ENCODE data around the gene VEPH1.

VEPH1 gene

DNA sequence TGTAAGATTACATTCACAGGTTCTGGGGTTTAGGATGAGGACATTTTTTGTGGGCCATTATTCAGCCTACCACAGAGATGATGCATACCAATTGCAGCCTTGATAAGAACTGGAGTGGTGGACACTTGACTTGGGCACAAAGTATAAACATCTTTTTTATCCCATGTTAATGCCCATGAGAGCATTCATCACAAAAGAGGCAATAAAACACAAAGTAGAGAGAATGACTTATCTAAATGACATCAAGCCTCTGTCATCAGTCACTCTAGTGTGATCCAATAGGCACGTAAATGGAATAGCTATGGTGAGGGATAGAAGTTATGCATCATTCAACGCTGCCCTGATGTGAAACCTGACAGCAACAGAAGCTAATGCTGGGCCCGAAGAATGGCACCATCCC, 25.8 kb downstream of the VEPH1 start:
- DNase-seq (ENCODE audit: low read depth): no peak

DNA sequence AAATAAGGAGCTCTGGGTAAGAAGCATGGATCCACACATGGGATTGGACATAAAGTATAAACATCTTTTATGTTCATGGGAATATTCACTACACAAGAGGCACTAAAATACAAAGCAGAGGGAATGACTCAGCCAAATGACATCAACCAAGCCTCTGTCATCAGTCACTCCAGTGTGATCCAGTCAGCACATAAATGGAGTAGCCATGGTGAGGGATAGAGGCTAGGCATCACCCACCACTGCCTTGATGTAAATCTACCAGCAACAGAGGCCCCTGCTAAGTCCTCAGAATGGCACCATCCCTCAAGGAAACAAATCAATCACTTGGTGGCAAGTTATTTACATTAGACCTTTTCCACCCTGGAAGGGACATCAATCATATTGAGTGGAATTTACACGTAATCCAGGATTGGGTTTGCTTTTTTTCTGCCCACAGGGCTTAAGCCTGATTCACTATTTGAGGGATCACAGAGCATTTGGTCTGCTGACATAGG, 27.2 kb downstream of the VEPH1 start:
- peak; percentile 66 for DNase-seq (ENCODE audit: low read depth)

DNA sequence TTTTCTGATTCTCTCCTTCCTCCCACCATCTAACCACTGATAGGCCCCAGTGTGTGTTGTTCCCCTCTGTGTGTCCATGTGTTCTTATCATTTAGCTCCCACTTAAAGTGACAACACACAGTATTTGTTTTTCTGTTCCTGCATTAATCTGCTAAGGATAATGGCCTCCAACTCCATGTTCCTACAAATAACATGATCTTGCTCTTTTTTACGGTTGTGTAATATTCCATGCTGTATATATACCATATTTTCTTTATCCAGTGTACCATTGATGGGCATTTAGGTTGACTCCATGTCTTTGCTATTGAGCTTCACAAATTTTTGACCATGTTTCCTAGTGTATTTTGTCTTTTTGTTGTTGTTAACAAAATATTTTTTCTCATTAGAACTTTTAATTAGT, 30.6 kb downstream of the VEPH1 start:
- DNase-seq (ENCODE audit: low read depth): no peak

DNA sequence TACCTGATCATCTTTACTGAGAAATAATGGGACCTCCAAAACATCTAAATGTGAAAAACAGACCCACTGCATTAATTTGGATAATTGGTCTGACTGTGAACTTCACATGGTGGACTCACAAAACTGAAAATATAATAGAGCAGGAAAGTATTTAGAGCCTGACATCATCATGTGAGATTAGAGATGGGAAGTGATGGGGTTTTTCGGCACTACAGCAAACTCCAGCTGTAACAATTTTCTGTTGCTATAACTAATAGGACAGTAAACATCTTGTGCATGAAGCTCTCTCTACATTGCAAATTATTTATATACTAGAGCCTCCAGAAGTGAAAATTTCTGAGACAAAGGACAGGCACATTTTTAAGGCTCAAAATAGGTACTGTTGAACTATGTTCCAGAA, 32.2 kb downstream of the VEPH1 start:
- DNase-seq (ENCODE audit: low read depth): no peak

DNA sequence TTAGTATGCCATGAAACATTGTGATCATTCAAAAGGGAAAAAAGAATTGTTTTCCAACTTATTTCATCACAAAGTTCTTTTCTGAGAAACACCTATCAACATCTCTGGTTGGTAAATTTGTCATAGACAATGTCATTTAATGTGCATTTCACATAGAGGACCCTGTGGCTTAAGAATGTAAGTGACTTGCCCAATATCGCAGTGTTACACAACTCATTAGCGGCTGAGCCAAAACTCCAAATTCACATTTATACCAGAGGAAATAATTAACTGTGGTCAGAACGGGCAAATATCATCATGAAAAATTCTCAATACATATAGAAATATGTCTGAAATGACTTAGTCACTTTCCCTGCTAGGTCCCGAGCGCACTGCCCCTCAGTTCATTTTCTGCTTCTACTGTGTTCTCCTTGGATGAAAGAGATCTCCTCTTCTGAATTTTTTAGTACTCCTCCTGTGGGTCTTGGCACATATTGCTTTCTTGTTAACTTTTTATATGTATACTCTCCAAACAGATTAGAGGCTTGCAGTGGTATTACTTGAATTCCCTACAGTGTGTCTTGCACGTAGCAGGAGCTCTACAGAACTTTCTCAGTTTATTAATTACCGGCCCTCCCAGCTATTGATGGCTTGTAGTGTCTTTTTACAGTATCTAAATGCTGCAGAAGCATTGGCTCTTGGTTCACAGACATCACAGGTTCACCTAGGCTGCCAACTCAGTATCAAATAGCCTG, 33.5 kb downstream of the VEPH1 start:
- DNase-seq (ENCODE audit: low read depth): no peak

DNA sequence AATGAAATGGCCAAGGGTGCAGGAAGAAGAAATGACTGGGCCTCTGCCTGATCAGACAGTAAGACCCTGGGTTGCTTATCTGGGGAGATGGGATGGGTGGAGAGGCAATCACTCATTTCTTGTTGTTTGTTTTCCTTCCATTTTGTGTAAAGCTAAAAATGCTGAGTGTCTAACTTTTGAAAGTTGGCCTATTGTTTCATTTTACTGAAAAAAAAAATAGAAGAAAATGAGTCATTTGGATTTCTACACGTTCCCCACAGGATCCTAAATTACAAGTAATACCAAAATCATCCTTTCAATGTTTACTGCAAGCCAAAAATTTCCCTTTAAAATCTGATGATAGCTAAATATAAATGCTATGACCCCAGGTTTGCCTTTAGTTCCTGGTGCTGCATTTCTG, 36.0 kb downstream of the VEPH1 start:
- no peak for DNase-seq (ENCODE audit: low read depth)

DNA sequence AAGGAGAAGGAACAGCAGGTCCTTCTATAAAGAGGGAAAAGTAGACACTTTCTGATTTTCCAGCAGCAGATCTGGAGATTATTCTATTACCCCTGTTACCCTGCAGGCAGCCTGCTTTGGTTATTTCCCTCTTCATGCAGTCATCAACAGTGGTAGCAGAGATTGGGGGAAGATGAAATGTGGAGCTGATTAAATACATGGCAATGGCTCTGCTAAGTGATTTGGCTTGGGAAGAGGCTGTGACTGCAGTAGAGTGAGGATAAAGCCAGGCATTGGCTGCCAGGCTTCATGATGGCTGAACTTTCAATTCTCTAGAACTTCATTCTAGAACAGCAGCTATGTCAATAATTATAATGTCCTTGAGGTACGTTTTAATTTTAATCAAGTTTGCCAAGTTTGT, 37.5 kb downstream of the VEPH1 start:
- DNase-seq (ENCODE audit: low read depth): no peak

DNA sequence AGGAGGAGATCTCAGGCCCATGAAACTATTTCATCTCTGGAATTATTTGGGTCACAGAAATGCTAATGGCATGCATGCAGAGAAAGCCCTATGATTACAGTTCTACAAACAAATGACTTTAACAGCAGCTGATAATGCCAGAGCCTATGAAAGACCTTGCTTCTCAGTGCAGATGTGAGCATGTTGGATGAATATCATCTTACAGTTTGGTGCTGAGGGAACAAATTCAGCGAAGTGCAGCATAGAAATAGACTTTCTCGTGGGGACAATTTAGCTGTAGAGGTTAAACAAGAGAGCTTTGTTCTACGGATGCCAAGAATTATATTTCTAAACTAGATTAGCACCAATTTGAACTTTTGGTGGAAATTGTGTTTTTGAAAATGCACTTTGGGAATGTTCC, 38.9 kb downstream of the VEPH1 start:
- no peak for DNase-seq (ENCODE audit: low read depth)

DNA sequence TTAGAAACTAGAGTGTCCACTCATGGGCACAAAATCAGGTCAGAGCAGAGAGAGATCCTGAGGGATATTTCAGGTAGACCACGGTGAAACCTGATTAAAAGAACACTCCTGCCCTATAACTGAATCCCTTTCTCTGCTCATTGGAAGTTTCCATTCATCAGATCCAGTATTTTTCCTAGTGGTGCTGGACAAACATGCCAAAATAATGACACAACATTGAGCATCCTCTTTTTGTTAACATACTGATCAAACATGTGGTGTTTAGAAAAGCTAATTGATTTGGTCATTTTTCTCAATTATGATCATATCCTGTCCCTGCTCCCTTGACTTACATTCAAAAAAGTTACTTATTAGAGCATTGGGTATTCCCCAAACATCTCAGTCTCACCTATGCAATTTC, 39.4 kb downstream of the VEPH1 start:
- no peak for DNase-seq (ENCODE audit: low read depth)

DNA sequence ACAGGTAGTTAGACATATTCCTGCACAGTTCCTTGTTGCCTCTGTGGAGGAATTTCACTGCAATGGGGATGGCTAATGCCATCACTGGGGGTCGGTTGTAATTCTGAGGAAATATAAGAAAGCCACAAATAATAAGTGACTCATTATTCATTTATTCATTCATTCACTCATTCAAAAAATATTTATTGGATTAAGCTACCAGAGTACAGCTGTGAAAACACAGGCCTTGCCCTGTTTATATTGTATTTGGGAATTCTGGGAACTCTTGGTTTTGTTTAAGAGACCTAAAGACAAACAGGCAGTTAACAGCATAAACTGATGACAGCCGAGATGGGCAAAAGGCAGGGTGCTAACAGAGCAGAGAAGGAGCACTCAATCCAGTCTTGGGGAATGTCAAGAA, 43.0 kb downstream of the VEPH1 start:
- no peak for DNase-seq (ENCODE audit: low read depth)

DNA sequence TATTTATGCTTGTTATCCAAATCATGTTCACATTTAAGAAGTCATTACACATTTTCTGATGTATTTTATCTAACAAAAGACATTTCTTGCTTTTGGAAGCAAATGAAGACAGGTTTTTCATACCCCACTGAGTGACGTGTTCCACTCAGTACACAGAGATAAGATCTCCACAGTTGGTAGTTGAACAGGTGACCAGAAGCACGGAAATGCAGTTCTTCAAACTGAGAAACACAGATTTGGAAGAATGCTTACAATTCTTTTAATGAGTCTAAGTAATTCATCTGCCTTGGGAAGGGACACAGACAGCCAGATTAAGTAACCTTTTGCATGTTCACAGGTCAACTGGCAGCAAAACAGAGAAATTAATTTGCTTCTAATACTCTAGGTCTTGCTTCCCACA, 43.5 kb downstream of the VEPH1 start:
- no peak for DNase-seq (ENCODE audit: low read depth)

DNA sequence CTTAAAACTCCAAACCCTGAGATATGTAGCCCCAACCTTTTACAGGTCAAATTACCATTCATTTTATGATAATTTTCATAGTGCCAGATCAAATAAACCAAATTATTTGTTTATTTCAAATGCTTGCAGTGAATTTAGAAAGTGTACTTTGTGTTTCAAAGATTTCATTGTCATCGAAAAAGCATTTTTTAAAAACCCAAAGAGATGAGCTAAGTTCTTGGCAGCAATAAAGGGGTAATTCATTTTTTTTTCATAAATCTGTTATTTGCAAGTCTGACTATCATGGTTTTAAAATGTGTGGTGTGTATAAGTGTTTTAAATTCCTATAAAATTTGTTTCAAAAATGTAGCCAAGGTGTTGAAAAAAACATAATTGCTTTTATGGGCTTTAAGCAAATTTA, 49.4 kb downstream of the VEPH1 start:
- no peak for DNase-seq (ENCODE audit: low read depth)

DNA sequence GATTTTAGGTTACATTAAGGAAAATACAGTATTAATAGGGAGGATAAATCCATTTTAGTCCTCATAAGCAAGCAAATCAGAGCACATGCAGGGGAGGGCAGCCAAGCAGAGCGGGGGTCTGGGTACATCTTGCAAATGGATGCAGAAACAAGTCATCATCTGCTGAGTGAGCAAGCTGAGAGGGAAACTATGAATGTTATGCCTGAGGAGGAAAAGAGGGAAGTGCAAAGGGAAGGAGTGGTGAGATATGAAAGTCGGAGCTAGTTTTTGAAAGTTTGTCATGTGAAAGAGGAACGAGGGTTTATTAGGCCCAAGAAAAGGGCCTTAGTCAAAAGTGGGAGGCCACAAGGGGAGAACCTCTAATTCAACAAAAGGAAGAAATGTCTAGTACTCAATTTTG, 51.1 kb downstream of the VEPH1 start:
- no peak for DNase-seq (ENCODE audit: low read depth)

DNA sequence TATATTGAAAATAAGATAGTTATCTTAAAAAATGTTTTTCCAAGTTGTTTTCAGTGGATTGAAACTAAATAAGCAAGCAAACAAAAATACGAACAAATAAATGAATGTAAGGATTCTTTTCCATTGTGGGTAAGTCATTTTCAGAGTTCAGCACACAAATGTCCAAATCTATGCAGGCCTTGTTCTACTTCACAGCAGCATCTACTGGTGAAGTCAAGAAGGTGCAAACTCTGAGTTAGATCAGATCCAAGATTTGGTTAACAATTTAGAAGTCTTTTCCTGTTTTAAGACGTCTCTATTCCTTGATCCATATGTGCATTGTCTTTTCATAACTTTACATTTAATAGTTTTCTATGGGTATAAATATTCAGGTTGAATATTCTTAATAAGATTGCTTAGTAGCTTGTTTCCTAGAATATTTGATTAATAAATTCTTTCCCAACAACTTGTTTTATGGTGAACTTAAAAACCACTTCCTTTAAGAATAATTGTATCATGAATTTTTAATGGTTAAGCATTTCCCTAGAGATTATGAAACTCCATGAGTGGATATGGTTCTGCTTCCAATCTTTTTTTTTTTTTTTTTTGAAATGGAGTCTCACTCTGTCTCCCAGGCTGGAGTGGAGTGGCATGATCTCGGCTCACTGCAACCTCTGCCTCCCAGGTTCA, 56.1 kb downstream of the VEPH1 start:
- no peak for DNase-seq (ENCODE audit: low read depth)

DNA sequence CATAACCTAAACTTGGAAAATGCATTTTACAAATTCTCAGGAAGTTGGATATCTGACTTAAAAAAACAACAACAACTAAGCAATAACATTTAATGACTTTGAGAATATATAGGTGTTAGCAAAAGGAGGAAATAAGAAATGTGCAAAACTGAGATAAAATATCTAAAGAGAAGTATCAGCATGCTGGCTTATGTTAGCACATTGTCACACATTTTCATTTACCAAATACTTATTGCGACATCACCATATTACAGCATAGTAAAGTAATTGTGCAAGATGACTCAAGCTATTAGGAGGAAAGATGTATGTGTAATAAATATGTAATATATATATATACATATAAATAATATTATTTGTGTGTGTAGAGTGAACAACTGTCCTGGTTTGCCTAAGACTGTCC, 57.4 kb downstream of the VEPH1 start:
- DNase-seq (ENCODE audit: low read depth): no peak

DNA sequence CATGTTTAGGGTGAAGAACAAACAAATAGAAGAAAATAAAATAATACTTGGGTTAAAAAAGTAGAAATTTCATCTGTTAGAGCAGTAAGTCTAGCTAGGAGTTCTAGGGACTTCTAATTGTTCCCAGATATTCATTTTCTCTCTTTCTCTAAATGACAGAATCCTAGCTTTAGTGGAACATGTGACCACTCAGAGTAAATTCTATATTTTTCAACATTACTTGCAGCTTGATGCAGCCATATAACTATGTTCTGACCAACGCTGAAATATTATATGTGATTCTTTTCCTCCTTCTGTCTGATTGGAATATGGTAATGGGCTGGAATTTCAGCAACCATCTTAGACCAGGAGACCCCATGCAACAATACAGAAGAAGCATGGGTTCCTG, 58.4 kb downstream of the VEPH1 start:
- no peak for DNase-seq (ENCODE audit: low read depth)

DNA sequence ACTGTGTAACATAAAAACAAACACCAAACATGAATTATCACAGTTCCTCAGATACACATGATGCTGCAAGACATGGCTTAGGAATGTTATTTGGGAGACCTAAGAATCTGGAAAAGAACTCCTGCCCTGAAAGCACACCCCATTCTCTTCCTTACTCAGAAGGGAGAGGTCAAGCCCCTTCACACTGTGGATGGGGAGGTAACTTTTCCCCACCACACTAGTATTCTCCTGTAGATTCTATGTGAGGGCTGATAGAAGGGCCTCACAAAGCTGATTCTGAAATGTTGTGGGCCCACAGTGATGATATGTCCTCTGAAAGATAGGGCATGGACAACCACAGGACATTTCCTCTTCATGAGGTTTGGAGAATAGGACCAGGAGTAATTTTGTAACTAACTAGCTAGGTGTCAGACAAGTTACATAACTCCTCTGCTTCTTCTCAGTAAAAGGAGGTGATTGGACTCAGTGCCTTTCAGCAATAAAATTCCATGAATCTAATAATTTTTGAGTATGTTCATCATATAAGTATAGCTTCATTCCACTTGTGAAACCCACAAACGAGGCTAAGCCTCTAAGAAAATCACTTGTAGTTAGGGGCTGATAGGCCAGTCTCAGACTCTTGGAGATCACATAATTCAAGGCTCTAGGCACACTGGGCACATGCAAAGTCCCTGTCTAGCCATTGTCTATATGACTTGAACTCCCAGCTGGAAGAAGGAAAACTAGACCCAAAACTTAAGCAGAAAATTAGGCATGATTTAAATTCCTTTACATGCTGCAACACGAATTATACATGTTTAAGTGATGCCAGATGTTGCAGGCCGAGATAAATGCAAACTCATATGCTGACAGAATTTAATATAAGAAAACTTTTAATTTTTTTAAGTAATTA, 59.1 kb downstream of the VEPH1 start:
- no peak for DNase-seq (ENCODE audit: low read depth)

DNA sequence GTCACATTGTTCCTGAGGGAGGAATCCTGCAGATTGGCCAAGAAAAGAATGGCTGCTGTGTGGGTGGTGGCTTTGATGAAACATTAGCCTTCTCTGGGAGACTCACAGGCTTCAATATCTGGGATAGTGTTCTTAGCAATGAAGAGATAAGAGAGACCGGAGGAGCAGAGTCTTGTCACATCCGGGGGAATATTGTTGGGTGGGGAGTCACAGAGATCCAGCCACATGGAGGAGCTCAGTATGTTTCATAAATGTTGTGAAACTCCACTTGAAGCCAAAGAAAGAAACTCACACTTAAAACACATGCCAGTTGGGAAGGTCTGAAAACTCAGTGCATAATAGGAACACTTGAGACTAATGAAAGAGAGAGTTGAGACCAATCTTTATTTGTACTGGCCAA, 60.5 kb downstream of the VEPH1 start:
- no peak for DNase-seq (ENCODE audit: low read depth)

DNA sequence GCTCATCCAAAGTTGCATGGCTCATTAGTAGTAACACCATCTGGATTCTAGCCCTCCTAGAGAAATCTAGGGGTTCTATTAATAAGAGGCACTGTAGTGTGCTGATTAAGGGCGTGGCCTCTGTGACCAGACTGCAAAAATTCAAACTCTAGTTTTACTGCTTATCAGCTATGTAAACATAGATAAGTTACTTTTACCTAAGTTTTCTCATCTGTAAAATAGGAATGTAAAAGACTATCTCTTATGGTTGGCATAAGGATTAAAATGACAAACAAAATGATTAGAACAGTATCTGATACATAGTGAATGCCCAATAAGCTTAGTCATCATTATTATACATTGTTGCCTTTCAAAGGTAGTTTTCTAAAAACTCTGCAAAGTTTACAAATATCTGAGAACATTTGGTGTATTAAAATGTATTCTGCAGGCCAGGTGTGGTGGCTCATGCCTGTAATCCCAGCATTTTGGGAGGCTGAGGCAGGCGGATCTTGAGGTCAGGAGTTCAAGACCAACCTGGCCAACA, 62.1 kb downstream of the VEPH1 start:
- DNase-seq (ENCODE audit: low read depth): no peak

DNA sequence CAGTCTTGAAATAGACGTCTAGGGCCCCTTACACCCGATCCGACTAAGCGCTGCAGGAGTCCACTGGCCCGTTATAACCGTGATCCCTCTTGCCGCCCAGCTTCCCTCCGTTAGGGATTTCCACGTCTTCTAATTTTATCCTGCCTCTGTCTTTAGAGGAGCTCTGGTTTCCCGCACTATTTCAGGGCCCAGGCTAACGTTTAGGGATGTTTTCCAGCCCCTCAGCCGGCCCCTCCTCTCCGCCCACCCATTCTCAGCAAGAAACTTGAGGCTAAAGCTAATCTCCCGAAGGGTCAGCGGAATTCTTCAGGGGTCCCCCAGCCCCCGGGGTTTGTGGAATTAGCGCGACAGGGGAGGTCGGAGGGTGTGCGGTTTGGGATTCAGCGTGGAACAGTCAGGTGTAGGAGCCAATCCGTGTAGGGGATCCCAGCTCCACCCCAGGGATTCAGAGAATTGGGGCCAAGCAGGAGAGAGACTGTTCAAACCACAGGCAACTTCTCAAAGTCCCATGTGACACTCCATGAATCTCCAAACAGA, 65.0 kb downstream of the VEPH1 start:
- DNase-seq (ENCODE audit: low read depth): no peak

DNA sequence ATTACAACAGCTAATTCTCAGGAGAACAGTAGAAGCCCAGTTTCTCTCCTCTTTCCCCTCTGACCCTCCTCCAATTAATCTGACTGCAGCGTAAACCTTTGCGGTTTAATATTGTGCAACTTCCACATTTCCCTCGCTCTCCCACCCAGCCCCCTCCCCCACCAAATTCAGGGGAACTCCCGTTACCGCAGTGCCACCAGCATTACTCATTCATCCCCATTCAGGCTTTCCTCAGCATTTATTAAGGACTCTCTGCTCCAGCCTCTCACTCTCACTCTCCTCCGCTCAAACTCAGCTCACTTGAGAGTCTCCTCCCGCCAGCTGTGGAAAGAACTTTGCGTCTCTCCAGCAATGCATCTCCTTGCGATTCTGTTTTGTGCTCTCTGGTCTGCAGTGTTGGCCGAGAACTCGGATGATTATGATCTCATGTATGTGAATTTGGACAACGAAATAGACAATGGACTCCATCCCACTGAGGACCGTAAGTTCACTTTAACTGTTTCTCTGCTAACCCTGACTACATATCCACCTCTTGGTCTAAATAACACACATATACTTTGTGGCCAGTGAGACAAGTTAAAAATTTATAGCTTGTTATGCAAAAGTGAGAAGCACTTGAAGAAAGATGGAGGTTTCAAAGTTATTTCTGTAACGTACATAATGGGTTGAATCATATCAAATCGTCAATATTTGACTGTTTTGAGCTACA, 66.5 kb downstream of the VEPH1 start, which contains the start of gene PTX3:
PTX3 (plus strand) TSS at position 268 of the 709 bp plus-strand sequence; CDS start at position 352, 84 bp downstream.
- DNase-seq (ENCODE audit: low read depth): peak; percentile 80

DNA sequence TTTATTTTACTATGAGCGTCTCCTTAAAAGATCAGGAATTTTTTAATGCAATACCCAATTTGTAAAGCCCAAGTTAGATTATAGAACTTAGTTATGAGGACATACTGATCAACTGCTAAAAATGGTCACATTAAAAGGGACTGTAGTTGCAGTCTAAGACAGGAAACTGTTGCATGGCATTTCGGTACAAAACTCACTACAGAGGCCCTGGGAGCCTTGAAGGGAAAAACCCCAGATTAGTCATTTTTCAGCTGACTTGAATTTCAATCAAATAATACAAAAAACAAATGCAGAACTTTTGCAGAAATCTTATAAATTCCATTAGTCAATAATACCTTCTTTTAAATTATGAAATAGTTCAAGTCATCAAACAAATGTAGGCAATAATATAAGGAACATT, 73.5 kb downstream of the VEPH1 start:
- no peak for DNase-seq (ENCODE audit: low read depth)

Measured in stromal cell of bone marrow (primary cell).